Stimulated activated effector memory CD8-positive, alpha-beta T cell treated with anti-CD3 and anti-CD28 coated beads, Interleukin-12 subunit alpha, Interleukin-12 subunit beta, amount 100 ng/mL, for 72 hours (primary cell): ENCODE results near the gene BNIP5.

Source experiments
- ATAC-seq: fragments of 150-1000 bp; cut with Tn5 transposase; 2 replicates; pipeline ENCODE4 v1.10.0; 2021
- DNase-seq, 2 donors: peaks; one replicate each; pipeline ENCODE4 v3.0.0; 2021 to 2022; ENCODE audit warnings: low spot score in 2 of 2
- H3K27ac Mint-ChIP-seq: one replicate; pipeline ENCODE4 v1.8.0; 2022; ENCODE audit warnings: mild to moderate bottlenecking, mixed read lengths
- H3K36me3 Mint-ChIP-seq: one replicate; pipeline ENCODE4 v1.8.0; 2022; ENCODE audit warnings: mild to moderate bottlenecking, mixed read lengths
- H3K4me1 Mint-ChIP-seq: one replicate; pipeline ENCODE4 v1.8.0; 2022; ENCODE audit warnings: mixed read lengths
- H3K4me3 Mint-ChIP-seq: one replicate; pipeline ENCODE4 v1.8.0; 2022; ENCODE audit warnings: mild to moderate bottlenecking, mixed read lengths
- H3K9me3 Mint-ChIP-seq: one replicate; pipeline ENCODE4 v1.8.0; 2022; ENCODE audit warnings: mixed read lengths

The BNIP5 gene

DNA sequence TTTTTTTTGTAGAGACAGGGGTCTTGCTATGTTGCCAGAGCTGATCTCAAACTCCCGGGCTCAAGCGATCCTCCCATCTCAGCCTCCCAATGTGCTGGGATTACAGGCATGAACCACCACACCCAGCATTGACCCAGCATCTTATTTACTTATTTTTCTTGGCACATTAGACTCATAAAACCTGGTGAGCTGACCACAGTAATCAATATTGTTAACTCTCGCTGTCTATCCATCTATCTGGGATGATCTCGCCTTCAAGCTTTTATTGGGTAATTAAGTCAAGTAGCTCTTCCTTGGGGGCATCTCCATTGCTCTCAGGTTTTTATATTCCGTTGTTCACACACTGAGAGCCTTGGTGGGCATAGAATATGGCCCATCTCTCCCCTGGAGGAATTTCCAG, 49.8 kb downstream of the BNIP5 start:
- ATAC-seq, result no peak
- H3K27ac Mint-ChIP-seq, result peak overlapping the region; percentile 23
- no peak for DNase-seq
- no peaks in the 10 kb centered on the region for H3K36me3 Mint-ChIP-seq
- no peaks in the 10 kb centered on the region for H3K9me3 Mint-ChIP-seq
- no peak overlapping the region for H3K4me3 Mint-ChIP-seq
- H3K4me1 Mint-ChIP-seq, result peaks cover 27% of the 10 kb centered on the region

DNA sequence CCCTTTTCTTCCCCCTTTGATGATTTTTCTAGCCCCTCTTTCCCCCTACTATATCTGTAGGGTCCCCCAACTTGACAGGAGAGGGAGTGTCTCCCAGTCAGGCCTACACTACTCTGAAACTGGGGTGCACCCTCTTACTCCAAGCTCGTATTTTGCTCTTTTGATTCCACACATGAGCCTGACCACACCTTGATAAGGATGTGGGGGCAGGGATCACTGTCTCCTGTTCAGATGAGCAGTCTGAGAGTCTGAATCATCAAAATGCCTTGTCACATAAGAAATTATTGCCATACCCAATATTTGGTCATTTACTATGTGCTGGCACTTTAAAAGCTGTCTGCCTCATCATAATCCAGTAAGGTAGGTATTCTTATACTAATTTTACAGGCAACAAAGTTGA, 50.9 kb downstream of the BNIP5 start:
- Mint-ChIP-seq H3K27ac (no peak overlapping the region), H3K4me1 (peaks cover 17% of the 10 kb centered on the region), H3K36me3 (no peaks in the 10 kb centered on the region), H3K4me3 (no peak overlapping the region), H3K9me3 (no peaks in the 10 kb centered on the region)
- ATAC-seq (no peak), DNase-seq (no peak)

DNA sequence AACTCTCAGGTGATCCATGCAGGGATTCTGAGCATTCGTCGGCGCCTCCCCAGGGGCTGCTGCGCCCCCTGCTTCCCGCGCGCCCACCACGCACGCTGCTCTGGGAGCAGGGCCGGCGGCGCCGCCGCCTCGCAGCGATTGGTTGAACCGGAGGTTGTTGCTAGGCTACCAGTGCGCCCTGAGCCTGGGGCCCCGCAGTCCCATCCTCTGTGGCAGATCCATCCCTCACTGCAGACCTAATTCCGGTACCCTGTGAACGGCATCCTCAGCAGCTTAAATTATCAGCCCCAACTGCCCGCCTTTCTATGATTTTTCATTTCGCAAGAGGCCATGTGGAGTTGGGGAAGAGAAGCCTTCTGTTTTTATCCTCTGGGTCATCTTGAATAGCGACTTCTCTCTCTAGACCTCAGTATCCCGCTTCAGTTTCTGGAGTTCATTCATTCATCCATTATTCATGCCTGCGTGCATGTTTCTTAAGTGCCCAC, 51.5 kb downstream of the BNIP5 start:
- Mint-ChIP-seq H3K4me1 (peaks cover 13% of the 10 kb centered on the region), H3K27ac (no peak overlapping the region), H3K4me3 (no peak overlapping the region), H3K36me3 (no peaks in the 10 kb centered on the region), H3K9me3 (no peaks in the 10 kb centered on the region)
- ATAC-seq (no peak), DNase-seq (no peak)

DNA sequence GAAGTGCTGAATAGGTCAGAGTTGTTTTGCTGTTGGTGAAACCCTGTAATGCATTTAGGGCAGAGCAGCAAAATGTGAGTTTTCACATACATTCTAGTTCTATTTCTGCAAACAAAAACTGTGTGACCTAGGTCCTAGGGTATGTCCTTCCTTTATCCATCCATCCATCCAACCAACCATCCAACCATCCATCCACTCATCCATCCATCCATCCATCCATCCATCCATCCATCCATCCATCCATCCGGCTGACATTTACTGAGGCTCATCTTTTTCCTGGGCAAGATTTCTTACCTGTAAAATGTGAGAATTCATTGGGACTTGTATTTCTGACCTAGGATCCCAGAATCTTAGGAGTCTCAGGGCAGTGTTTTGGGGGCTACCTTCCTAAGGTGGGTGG, 52.3 kb downstream of the BNIP5 start:
- no peak for ATAC-seq
- Mint-ChIP-seq H3K4me3 (no peak overlapping the region), H3K27ac (no peak overlapping the region), H3K4me1 (peaks cover 13% of the 10 kb centered on the region), H3K9me3 (no peaks in the 10 kb centered on the region), H3K36me3 (no peaks in the 10 kb centered on the region)
- no peak for DNase-seq

DNA sequence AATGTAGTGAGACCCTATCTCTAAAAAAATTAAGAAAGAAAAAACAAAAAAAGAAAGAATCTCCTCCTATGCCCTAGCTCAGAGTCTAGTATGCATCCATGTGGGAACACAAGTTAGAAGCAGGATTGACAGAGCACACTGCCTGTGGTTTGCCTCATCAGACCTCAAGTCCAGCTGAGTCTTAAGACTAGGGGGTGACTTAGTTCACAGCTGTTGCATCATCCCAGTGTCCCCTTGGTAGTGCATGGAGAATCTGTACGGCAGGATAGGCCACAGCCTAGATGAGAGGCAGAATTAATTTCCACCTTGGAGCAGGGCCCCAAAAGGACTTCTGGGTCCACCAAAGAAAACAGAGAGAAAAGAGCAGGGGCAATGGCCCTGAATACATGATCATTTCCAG, 53.1 kb downstream of the BNIP5 start:
- no peak for DNase-seq
- H3K4me3 Mint-ChIP-seq, result no peak overlapping the region
- H3K36me3 Mint-ChIP-seq, result no peaks in the 10 kb centered on the region
- peaks cover 13% of the 10 kb centered on the region for H3K4me1 Mint-ChIP-seq
- no peak overlapping the region for H3K27ac Mint-ChIP-seq
- ATAC-seq, result no peak
- H3K9me3 Mint-ChIP-seq, result no peaks in the 10 kb centered on the region

DNA sequence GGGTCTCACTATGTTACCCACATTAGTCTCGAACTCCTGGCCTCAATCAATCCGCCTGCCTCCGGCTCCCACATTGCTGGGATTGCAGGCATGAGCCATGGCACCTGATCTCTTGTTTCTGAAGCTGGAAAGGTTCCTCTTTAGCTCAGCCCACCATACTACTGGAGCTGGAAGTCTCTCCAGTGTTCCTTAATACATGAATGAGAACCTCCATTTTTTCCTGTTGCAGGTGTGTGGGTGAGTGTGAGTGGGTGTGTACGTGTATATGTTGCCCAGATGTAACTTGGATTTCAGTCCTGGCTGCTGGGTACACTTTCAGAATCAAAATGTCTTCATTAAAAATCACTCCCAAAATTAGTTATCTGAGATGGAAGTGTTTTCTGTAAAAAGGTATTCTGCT, 55.7 kb downstream of the BNIP5 start:
- ATAC-seq, result no peak
- Mint-ChIP-seq H3K27ac (no peak overlapping the region), H3K36me3 (no peaks in the 10 kb centered on the region), H3K4me1 (peaks cover 6% of the 10 kb centered on the region), H3K9me3 (no peaks in the 10 kb centered on the region), H3K4me3 (no peak overlapping the region)
- no peak for DNase-seq

DNA sequence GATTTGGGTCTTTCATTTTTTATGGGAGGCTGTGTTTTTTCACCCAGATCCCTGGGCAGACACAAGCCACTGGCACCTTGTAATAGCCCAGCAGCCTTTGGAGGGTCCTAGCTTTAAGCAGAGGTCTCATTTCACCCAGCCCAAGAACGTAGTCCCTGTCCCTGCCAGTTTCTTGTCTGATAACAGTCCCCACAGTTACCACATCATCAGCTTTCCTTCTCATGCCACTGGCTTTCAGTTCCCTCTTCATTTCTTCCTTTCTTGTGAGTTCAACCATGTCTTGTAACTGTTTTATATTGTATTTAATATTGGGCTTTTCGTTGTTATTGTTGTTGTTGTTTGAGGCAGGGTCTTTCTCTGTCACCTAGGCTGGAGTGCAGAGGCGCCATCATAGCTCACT, 56.2 kb downstream of the BNIP5 start:
- Mint-ChIP-seq H3K27ac (no peak overlapping the region), H3K4me1 (peaks cover 1% of the 10 kb centered on the region), H3K36me3 (no peaks in the 10 kb centered on the region), H3K9me3 (no peaks in the 10 kb centered on the region), H3K4me3 (no peak overlapping the region)
- ATAC-seq, result no peak
- no peak for DNase-seq

DNA sequence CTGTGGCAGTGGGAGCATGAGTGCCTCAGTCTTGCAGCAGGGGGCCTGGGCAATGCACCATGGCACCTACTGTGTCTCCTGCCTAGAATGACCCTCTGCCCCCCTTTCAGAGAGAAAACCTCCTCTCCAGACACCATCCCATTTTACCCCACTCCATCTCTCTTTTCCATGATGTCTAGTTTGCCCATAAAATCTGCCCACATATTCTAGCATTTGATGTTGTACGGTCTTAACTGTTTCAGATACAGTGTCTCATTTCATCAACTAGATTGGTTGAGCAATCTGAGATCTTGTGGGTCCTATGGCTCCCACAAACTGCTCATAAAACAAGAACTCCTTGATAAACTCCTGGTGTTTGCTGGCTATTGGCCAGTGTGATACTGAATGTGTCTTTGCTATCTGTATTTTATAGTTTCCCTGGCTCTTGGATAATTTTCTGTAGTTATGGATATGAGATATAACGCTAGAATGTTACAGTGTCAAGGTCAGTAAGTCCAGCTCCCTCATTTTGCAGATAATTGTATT, 58.7 kb downstream of the BNIP5 start:
- DNase-seq (no peak), ATAC-seq (no peak)
- H3K36me3 Mint-ChIP-seq, result no peaks in the 10 kb centered on the region
- no peaks in the 10 kb centered on the region for H3K4me1 Mint-ChIP-seq
- H3K27ac Mint-ChIP-seq, result no peak overlapping the region
- H3K4me3 Mint-ChIP-seq, result no peak overlapping the region
- no peaks in the 10 kb centered on the region for H3K9me3 Mint-ChIP-seq

DNA sequence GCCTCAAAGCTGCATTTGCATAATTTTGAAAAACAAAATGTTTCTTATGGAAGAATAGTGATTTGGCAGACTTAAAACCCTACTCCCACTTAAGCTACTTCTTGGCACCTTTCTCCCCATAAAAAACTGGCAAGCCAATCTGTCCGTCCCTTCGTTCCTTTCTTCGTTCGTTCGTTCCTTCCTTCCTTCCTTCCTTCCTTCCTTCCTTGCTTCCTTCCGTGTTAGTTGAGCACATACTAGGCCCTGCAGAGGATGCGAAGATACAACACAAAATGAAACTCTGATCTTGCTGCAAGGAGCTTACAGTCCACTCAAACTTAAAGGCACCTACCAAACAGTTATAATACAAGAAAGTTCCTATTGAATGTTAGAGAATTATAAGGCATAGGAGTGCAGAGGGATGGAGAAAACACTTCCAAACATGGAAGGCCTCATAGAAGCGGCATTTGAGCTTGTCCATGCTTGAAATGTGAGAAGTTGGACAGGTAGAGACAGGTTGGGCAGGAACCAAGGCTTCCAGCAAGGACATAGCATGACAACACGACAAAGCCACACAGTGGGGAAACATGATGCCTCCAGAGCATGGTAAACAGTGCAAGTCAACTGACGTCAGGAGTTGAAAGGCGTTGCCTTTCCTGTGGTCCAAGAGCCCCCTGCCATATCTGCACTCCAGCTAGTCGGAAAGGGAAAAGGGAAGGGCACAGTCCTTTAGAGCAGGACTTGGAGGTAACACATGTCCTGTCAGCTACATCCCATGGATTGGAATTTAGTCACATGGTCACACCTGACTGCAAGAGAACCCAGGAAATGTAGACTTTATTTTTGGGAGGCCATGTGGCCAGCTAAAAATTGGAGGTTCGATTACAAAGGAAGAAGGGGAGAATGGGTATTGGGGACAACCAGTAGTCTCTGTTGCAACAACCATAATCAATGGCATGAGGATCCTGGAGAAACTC, 59.8 kb downstream of the BNIP5 start:
- no peak for ATAC-seq
- H3K27ac Mint-ChIP-seq, result no peak overlapping the region

DNA sequence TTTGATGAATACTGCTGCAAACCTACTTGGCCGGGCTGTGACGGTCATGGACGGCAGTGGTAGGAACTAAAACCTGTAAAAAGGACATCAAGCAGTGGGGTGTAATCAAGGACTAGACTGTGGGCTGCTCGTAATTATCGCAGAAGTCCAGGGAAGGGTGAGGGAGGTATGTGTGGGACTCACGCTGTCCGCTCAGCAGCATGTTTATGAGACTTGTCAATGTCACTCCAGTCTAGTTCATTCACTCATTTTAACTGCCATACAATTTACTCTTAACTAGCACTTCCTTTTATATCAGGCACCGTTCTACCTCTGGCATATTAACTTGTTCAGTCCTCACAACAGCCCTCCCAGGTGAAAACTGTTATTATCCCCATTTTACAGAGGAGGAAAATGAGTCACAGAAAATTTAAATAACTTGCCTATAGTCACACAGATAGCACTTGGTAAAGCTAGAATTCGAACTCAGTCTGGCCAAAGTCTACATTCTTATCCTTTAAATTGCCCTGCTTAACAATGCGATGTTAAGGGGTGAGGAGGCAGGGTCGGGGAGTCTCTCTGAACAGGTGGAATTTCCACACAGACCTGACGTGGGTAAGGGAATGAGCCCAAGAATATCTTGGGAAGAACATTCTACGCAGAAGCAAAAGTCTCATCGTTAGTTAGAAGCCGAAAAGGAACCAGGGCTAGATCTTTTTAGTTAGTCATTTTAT, 62.7 kb downstream of the BNIP5 start:
- DNase-seq, result no peak

More for the DNA sequence above, 59.8 kb downstream of the BNIP5 start:
- Mint-ChIP-seq H3K36me3 (no peaks in the 10 kb centered on the region), H3K4me3 (no peak overlapping the region), H3K9me3 (no peaks in the 10 kb centered on the region), H3K4me1 (no peaks in the 10 kb centered on the region)
- no peak for DNase-seq

DNA sequence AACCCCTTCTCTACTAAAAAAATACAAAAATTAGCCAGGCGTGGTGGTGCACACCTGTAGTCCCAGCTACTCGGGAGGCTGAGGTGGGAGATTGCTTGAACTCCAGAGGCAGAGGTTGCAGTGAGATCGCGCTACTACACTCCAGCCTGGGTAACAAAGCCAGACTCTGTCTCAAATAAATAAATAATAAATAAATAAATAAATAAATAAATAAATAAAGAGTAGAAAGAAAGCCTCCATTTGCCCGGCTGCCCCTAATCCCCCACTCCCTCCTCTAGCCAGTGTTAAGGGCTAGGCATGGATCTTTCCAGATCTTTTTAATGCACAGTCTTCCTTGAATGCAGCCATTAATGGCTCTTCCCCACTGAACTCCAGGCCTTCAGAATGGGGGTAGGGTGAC, 63.6 kb downstream of the BNIP5 start:
- no peak for DNase-seq
- no peaks in the 10 kb centered on the region for H3K9me3 Mint-ChIP-seq

More for the DNA sequence above, 62.7 kb downstream of the BNIP5 start:
- Mint-ChIP-seq H3K9me3 (no peaks in the 10 kb centered on the region), H3K36me3 (no peaks in the 10 kb centered on the region), H3K4me3 (no peak overlapping the region), H3K27ac (no peak overlapping the region), H3K4me1 (no peaks in the 10 kb centered on the region)
- ATAC-seq, result no peak

DNA sequence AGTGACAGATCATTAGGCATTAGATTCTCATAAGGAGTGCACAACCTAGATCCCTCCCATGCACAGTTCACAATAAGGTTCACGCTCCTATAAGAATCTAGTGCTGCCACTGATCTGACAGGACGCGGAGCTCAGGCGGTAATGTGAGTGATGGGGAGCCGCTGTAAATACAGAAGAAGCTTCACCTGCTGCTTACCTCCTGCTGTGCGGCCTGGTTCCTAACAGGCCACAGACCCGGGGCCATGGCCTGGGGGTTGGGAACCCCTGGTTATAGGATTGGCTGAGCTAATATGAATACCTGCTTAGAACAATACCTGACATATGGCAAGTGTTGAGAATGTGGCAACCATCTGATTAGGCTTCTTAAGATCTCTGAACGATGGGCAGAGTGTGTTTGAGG, 64.5 kb downstream of the BNIP5 start:
- Mint-ChIP-seq H3K27ac (no peak overlapping the region), H3K4me3 (no peak overlapping the region), H3K4me1 (no peaks in the 10 kb centered on the region), H3K9me3 (no peaks in the 10 kb centered on the region), H3K36me3 (no peaks in the 10 kb centered on the region)
- ATAC-seq (no peak), DNase-seq (no peak)

More for the DNA sequence above, 63.6 kb downstream of the BNIP5 start:
- Mint-ChIP-seq H3K4me3 (no peak overlapping the region), H3K27ac (no peak overlapping the region), H3K4me1 (no peaks in the 10 kb centered on the region), H3K36me3 (no peaks in the 10 kb centered on the region)
- no peak for ATAC-seq

DNA sequence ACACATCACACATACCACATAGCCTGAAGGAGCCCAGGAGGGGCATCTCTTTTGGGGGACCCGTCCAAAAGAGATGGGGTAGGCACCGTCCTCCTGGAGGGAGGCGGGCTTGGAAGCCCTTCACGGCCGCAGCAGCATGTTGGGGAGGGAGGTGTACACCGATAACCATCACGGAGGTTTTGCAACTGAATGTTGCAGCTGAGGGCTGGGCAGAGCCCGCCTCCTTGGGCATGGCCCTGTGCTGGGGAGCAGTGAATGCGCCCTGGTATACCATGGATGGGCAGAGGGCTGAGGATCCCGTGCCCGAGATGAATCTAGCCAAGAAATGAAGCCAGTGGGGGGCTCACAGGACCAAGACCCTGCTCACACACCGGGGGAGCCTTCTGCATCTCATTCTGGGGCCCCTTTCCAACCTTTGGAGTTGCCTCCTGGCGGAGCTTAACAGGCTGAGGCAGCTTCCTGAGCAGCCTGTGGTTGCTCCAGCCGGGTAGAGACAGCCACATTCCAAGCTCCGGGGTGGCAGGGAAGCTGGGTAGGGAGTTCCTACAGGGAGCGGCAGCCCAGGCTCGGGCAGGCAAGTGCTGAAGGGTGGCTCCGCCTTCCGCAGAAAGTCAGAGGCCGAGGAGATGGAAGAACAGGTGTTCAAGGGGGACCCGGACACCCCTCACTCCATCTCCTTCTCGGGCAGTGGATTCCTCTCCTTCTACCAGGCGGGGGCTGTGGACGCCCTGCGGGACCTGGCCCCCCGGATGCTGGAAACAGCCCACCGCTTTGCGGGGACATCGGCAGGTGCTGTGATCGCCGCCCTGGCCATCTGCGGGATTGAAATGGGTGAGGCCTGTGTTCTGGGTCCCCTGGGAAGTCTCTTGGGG, 66.6 kb downstream of the BNIP5 start, which contains the start of gene PNPLA1:
Gene PNPLA1 (plus strand): TSS at position 227 of the 872 bp plus-strand sequence. CDS start 400 bp downstream, at position 627.
- H3K36me3 Mint-ChIP-seq, result no peaks in the 10 kb centered on the region
- DNase-seq (no peak), ATAC-seq (no peak)
- H3K27ac Mint-ChIP-seq, result no peak within 1 kb of the TSS
- no peak within 1 kb of the TSS for H3K4me3 Mint-ChIP-seq
- no peaks in the 10 kb centered on the region for H3K4me1 Mint-ChIP-seq
- no peaks in the 10 kb centered on the region for H3K9me3 Mint-ChIP-seq

DNA sequence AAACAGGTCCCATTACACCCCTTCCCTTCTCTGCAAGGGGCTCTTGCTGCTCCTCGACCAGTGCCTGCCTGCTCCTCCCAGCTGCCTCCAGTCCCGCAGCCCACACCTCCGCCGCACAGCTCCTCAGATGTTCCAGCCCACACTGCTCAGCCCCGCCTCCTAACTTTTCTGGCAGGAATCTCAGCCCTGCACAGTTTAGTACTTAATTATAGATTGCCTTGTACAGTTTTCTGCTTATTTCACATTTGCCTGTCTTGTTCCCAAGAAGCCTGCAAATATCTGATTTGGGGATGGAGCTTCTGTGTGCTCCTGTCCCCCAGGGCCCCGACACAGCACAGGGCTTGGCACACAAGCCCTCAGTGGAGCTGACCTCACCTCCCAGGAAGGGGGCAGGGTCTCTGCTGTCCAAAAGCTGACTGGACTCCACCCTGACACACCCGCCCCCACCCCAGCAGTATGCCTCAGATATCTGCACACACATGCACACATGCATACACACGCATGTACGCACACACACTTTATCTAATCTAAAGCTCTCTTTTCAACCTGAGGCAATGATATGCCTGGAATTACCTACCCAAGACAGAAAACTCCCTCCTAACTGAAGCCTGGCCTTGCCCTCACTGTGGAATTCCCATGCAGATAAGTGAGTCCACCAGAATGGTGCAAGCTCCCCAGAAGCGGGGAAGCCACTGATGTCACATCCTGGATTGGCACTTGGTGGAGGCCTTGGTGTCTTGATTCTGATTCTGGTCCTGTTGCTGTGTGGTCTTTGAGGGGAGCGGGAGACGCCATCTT, 68.0 kb downstream of the BNIP5 start:
- Mint-ChIP-seq H3K36me3 (no peaks in the 10 kb centered on the region), H3K4me3 (no peak overlapping the region), H3K9me3 (no peaks in the 10 kb centered on the region), H3K27ac (no peak overlapping the region), H3K4me1 (no peaks in the 10 kb centered on the region)
- no peak for DNase-seq
- no peak for ATAC-seq
